Fibroblast of lung (primary cell): ENCODE results near the gene ATXN1.

ENCODE experiments used
- CTCF ChIP-seq, 2 donors: IDR thresholded peaks in 1 of 2; conservative IDR thresholded peaks in 1 of 2; 1 replicate in 1 of 2; 2 replicates in 1 of 2; pipeline ENCODE4 v1.5.1; 2011 to 2012; ENCODE audit warnings: low read length in 2 of 2, control low read depth in 1 of 2, inconsistent platforms in 1 of 2, low read depth in 1 of 2, mild to moderate bottlenecking in 1 of 2
- EZH2 ChIP-seq: IDR thresholded peaks from 2 replicates; pipeline ENCODE4 v1.5.1; 2012; ENCODE audit warnings: low read length, control low read depth, mild to moderate bottlenecking; ENCODE audit errors: missing control alignments

- TF ChIP-seq CTCF (conservative IDR thresholded peaks at IDR 0.05 in 1 of 2, IDR thresholded peaks at IDR 0.05 in 1 of 2; ENCODE audit: low read depth in 1 of 2, low read length in 2 of 2) (no peak), EZH2 (no peak)
Observed at GRCh38 chr6:16669227-16669626, 92.0 kb downstream of the ATXN1 start.
